ENCODE data around the gene NUMB. TPM values are rescaled to one million over a fixed set of nuclear protein-coding genes. Genes with fewer than 3 reads are reported as not detected.
"Not testable (repeated sequence)": the region's sequence is repeated elsewhere in the genome, so short reads cannot be mapped to it uniquely, and the experiment has no call there.

The NUMB gene
- total RNA-seq, 2 donors from 2014 or later, result 79.9 to 85.2 TPM

GRCh38 chr14:73313151-73313550 is 145.2 kb downstream of the NUMB start:
- no peaks in the 10 kb centered on the region for H3K9me3 Mint-ChIP-seq
- H3K27me3 Mint-ChIP-seq (ENCODE audit: insufficient read depth), result no peaks in the 10 kb centered on the region
- WGBS, 2 experiments (ENCODE audit: insufficient coverage in 1 of 2, insufficient read length in 1 of 2), result 87 to 97% methylated on average over 3 to 4 of the region's 4 CpGs

GRCh38 chr14:73312687-73313086 is 145.7 kb downstream of the NUMB start:
- Mint-ChIP-seq H3K4me1 (no peaks in the 10 kb centered on the region), H3K27ac (no peak overlapping the region), H3K9me3 (no peaks in the 10 kb centered on the region), H3K4me3 (no peak overlapping the region), H3K27me3 (ENCODE audit: insufficient read depth) (no peaks in the 10 kb centered on the region), H3K36me3 (ENCODE audit: low read depth) (peaks cover 13% of the 10 kb centered on the region)
- no peak for DNase-seq
- H3K36me3 ChIP-seq (ENCODE audit: control insufficient read depth, insufficient read depth, low read length), result peaks cover 18% of the 10 kb centered on the region
- H3K9ac ChIP-seq (ENCODE audit: extremely low read depth, low read length, poor library complexity, severe bottlenecking), result no peak overlapping the region
- 96% methylated on average over 2 of the region's 3 CpGs; no CpG with 5 or more reads in 1 of the 2 experiments for WGBS, 2 experiments (ENCODE audit: insufficient coverage in 1 of 2, insufficient read length in 1 of 2)
- H3K4me3 ChIP-seq (ENCODE audit: low read length), result no peak overlapping the region
- H3K9me3 ChIP-seq (ENCODE audit: control insufficient read depth, low read length), result no peaks in the 10 kb centered on the region
- no peaks in the 10 kb centered on the region for H3K27me3 ChIP-seq (ENCODE audit: control insufficient read depth, insufficient read depth, low read length, poor library complexity, severe bottlenecking)
- no peak overlapping the region for H3K27ac ChIP-seq (ENCODE audit: low read depth, low read length)
- H3K4me1 ChIP-seq (ENCODE audit: control insufficient read depth, insufficient read depth, low read length), result no peaks in the 10 kb centered on the region
- no peak for TF ChIP-seq CTCF (conservative IDR thresholded peaks at IDR 0.05)

More at GRCh38 chr14:73313151-73313550, 145.2 kb downstream of the NUMB start:
- Histone ChIP-seq H3K9me3 (ENCODE audit: control insufficient read depth, low read length) (no peaks in the 10 kb centered on the region), H3K4me1 (ENCODE audit: control insufficient read depth, insufficient read depth, low read length) (no peaks in the 10 kb centered on the region), H3K9ac (ENCODE audit: extremely low read depth, low read length, poor library complexity, severe bottlenecking) (no peak overlapping the region), H3K36me3 (ENCODE audit: control insufficient read depth, insufficient read depth, low read length) (peaks cover 22% of the 10 kb centered on the region), H3K27me3 (ENCODE audit: control insufficient read depth, insufficient read depth, low read length, poor library complexity, severe bottlenecking) (no peaks in the 10 kb centered on the region), H3K27ac (ENCODE audit: low read depth, low read length) (no peak overlapping the region), H3K4me3 (ENCODE audit: low read length) (no peak overlapping the region)
- Mint-ChIP-seq H3K4me1 (no peaks in the 10 kb centered on the region), H3K36me3 (ENCODE audit: low read depth) (peaks cover 10% of the 10 kb centered on the region), H3K27ac (no peak overlapping the region), H3K4me3 (no peak overlapping the region)
- TF ChIP-seq CTCF (conservative IDR thresholded peaks at IDR 0.05), result no peak
- DNase-seq, result no peak

GRCh38 chr14:73311708-73312030 is 146.7 kb downstream of the NUMB start:
- no peaks in the 10 kb centered on the region for H3K9me3 ChIP-seq (ENCODE audit: control insufficient read depth, low read length)
- no peak overlapping the region for H3K27ac Mint-ChIP-seq

GRCh38 chr14:73309207-73309606 is 149.1 kb downstream of the NUMB start:
- not testable (repeated sequence) for H3K27ac Mint-ChIP-seq; H3K9ac ChIP-seq (ENCODE audit: extremely low read depth, low read length, poor library complexity, severe bottlenecking); H3K27me3 ChIP-seq (ENCODE audit: control insufficient read depth, insufficient read depth, low read length, poor library complexity, severe bottlenecking); DNase-seq; H3K4me3 ChIP-seq (ENCODE audit: low read length); H3K27ac ChIP-seq (ENCODE audit: low read depth, low read length); H3K4me1 Mint-ChIP-seq; H3K4me3 Mint-ChIP-seq; H3K9me3 Mint-ChIP-seq; H3K4me1 ChIP-seq (ENCODE audit: control insufficient read depth, insufficient read depth, low read length); H3K27me3 Mint-ChIP-seq (ENCODE audit: insufficient read depth); H3K9me3 ChIP-seq (ENCODE audit: control insufficient read depth, low read length)
- H3K36me3 ChIP-seq (ENCODE audit: control insufficient read depth, insufficient read depth, low read length), result peaks cover 14% of the 10 kb centered on the region
- H3K36me3 Mint-ChIP-seq (ENCODE audit: low read depth), result peaks cover 22% of the 10 kb centered on the region
- no CpG with 5 or more reads among the region's 1 CpG for WGBS, 2 experiments (ENCODE audit: insufficient coverage in 1 of 2, insufficient read length in 1 of 2)

More at GRCh38 chr14:73311708-73312030, 146.7 kb downstream of the NUMB start:
- H3K27me3 Mint-ChIP-seq (ENCODE audit: insufficient read depth), result no peaks in the 10 kb centered on the region
- Histone ChIP-seq H3K27ac (ENCODE audit: low read depth, low read length) (no peak overlapping the region), H3K27me3 (ENCODE audit: control insufficient read depth, insufficient read depth, low read length, poor library complexity, severe bottlenecking) (no peaks in the 10 kb centered on the region), H3K36me3 (ENCODE audit: control insufficient read depth, insufficient read depth, low read length) (peaks cover 12% of the 10 kb centered on the region), H3K9ac (ENCODE audit: extremely low read depth, low read length, poor library complexity, severe bottlenecking) (no peak overlapping the region), H3K4me1 (ENCODE audit: control insufficient read depth, insufficient read depth, low read length) (no peaks in the 10 kb centered on the region), H3K4me3 (ENCODE audit: low read length) (no peak overlapping the region)
- no peak for DNase-seq
- H3K9me3 Mint-ChIP-seq, result peaks cover 3% of the 10 kb centered on the region
- peaks cover 18% of the 10 kb centered on the region for H3K36me3 Mint-ChIP-seq (ENCODE audit: low read depth)
- no peak overlapping the region for H3K4me3 Mint-ChIP-seq
- WGBS, 2 experiments (ENCODE audit: insufficient coverage in 1 of 2, insufficient read length in 1 of 2), result 100% methylated on average over 1 of the region's 2 CpGs; no CpG with 5 or more reads in 1 of the 2 experiments
- no peak for TF ChIP-seq CTCF (conservative IDR thresholded peaks at IDR 0.05)
- no peaks in the 10 kb centered on the region for H3K4me1 Mint-ChIP-seq
